ENCODE data around the gene BRD7.
"Not testable (repeated sequence)": the region's sequence is repeated elsewhere in the genome, so short reads cannot be mapped to it uniquely, and the experiment has no call there.

The BRD7 gene

GRCh38 chr16:50354629-50355456 lies 13.9 kb downstream of the BRD7 start:
- peak; percentile 13 for DNase-seq

DNA sequence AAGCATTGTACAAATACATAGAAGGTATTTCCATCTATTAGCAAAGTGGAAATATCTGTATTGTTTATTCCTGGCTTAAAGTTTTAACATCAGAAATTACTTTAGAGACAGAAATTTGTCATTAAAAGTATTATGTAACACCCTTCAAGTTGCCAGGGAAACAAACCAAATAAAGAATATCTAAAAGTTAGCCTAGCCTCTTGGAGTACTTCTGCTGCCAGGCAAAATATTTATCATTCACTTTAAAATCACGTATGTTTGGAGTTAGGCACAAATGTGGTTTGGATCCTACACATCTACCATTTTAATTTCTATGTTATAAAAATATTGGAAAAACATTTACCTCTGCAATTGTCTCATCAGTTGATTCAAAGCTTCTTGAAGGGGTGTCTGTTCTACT lies 14.7 kb downstream of the BRD7 start:
- DNase-seq: no peak

DNA sequence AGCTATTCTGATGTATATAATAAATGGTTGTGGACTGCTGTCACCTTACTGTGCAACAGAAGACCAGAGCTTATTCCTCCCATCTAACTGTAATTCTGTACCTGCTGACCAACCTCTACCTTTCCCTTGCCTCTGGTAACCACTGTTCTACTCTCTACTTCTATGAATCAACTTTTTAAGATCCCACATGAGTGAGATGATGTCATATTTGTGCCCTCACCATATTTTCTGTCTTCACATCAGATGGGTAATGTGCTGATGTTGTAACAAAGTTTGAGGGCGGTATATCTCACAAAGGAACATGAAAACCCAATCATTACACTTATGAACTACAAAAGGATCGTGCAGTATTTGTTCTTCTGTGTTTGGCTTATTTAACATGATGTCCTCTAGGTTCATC lies 16.8 kb downstream of the BRD7 start:
- DNase-seq: no peak

DNA sequence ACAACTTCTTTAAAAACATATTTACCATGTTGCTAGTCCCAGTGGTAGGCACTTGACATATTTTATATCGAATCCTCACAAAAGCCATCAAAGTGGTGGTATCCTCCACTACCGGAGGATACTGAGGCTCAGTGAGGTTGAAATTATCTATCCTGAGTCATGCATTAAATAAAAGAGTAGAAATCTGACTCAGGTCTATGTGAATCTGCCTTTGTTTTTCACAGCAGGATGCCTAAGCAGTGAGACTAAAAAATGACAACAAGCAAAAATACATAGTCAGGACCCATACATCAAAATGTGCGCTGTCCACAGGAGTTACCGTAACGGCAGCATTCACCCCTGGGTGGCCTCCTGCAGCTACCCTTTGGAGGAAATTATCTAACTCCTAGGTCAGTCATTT lies 17.7 kb downstream of the BRD7 start:
- DNase-seq: no peak

- DNase-seq: not testable (repeated sequence)
Observed at GRCh38 chr16:50345210-50345609, 23.6 kb downstream of the BRD7 start.

DNA sequence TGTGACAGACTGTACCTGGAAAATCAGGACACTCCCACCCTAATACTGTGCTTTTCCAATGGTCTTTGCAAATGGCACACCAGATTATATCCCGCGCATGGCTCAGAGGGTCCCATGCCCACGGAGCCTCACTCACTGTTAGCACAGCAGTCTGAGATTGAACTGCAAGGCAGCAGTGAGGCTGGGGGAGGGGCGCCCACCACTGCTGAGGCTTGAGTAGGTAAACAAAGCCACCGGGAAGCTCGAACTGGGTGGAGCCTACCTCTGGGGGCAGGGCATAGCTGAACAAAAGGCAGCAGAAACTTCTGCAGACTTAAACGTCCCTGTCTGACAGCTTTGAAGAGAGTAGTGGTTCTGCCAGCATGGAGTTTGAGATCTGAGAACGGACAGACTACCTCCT lies 25.2 kb downstream of the BRD7 start:
- DNase-seq: not testable (repeated sequence)

GRCh38 chr16:50340578-50340977 lies 28.2 kb downstream of the BRD7 start:
- no peak for DNase-seq

GRCh38 chr16:50338371-50339231 lies 30.2 kb downstream of the BRD7 start:
- DNase-seq: no peak

GRCh38 chr16:50336884-50337283 lies 31.9 kb downstream of the BRD7 start:
- no peak for DNase-seq

GRCh38 chr16:50335196-50335958 lies 33.4 kb downstream of the BRD7 start:
- peak; percentile 34 for DNase-seq

DNA sequence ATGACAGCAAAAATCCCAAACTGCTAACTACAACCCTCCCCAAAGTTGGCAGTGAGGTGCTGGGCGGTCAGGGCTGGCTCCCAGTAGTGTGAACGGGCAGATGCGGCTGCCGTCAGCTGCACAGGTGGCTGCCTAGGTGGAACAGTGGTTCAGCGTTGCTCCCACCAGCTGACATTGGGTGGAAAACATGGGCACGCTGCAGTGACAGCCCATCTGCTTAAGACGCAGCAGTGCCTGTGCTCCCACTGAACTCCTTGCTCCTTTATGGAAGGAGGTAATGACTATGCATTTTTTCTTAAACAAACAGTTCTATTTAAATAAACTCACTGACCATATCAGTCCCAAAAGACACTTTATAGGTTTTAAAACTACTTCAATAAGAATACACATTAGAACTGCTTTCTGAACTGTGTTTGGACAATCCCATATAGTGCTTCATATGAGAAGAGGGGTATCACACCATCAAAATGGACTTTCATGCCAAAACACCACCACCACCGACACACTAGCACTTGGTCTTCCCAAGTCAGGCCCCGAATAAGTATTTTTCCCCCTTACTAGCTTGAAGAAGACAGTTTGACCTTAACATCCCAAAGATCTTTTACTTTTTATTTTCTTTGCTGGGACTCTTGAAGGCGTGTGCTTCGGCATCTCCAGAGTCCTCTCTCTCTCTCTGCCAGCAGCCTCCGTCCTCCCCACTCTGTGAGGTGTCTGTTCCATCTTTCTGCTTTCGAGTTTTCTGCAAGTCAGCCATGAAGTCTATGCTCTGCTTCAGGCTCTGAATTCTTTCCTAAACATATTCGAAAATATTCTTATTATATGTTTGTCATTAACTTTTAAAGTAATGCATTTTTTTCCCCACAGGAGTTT lies 34.4 kb downstream of the BRD7 start:
- DNase-seq: no peak

- no peak for DNase-seq
Observed at GRCh38 chr16:50332599-50332998, 36.2 kb downstream of the BRD7 start.

- no peak for DNase-seq
Observed at GRCh38 chr16:50331570-50331969, 37.2 kb downstream of the BRD7 start.

- no peak for DNase-seq
Observed at GRCh38 chr16:50329446-50330189, 39.2 kb downstream of the BRD7 start.

DNA sequence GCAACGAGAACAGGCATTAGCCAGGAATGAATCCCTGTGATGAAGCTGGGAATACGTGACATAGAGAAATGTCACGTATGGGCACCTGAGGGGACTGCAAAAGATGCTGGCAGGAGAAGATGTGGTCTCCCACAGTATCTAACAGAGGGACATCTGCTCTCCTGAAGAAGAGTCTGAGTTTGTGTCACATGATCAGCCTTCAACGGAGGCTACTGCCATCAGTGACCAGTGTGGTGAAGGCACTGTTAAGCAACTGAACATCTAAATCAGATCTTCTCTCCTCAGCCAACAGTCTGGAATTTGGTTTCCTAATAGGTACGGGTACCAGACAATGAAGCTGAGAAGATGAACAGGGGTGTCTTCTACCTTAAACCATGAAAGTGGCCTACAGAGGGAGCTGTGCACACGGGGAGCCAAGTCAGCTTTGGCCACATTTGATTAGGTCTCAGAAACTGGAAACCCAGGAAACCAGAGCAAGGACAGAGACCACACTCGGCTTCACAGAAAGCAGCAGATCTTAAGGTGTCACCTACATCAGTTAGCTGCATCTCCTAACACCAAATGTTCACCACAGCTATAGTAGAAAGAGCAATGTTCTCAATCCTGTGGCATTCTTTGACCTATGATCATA lies 41.8 kb downstream of the BRD7 start:
- peak; percentile 43 for DNase-seq

DNA sequence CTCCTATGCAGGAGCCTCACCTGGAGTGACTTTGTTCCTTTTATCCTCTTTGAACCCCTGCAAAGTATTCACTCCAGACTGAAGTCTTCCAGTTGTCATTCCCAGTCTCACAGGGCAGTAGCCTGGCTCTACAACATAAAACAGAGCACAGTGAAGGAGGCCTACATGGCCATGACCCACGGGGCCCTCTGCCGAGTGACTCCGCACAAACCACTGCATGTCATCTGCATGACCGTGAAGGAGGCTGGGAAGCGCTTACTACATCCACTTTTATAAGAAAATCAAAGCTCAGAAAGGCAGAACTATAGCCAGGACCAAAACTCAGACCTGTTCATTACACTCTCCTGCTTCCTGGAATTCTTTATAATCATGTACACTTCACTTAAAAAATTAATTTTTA lies 42.5 kb downstream of the BRD7 start:
- DNase-seq: no peak

- DNase-seq: no peak
Observed at GRCh38 chr16:50324345-50324744, 44.4 kb downstream of the BRD7 start.

- DNase-seq: peak; percentile 43
Observed at GRCh38 chr16:50323335-50324011, 45.3 kb downstream of the BRD7 start.

GRCh38 chr16:50322333-50322732 lies 46.5 kb downstream of the BRD7 start:
- no peak for DNase-seq

DNA sequence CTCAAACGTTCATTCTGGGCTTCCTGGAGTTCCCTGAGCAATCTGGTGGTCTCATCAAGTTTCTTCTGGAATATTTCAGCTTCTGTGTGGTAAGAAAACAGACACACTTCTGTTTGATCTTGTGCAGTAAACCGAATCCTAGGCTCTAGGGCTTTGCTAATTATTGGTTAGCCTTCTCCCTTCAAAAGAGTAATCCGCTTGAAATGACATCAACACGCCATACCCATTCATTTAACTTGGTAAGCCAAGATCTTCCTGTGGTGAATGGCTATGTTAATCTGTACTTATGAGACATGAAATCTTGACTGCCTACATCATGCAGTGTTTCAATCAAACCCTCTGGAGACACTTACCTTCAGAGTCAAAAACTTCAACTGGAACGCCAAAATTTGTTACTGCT lies 48.5 kb downstream of the BRD7 start:
- DNase-seq: no peak

All from MV-4-11 (cell line).